HepG2 (cell line): ENCODE data around the gene UCKL1. TPM values are rescaled to one million over a fixed set of nuclear protein-coding genes. Genes with fewer than 3 reads are reported as not detected.
A peak's percentile ranks its signal among the peaks of the same experiment; 100 is the strongest.

Source experiments
- ATAC-seq: fragments of 200-7000 bp; cut with Tn5 transposase; 3 replicates; pipeline ENCODE4 v1.9.1; 2020; ENCODE audit warnings: mild to moderate bottlenecking, moderate library complexity
- BruUV-seq: library from RNA; stranded (reverse); fragments of 400-500 nt; replicated peaks from 2 replicates; lab custom pipeline; 2021; lab: Mats Ljungman, UMichigan
- CTCF ChIA-PET: fragments of 300-600 bp; formaldehyde crosslinking; extraction: SDS; loops from one replicate; lab custom pipeline; 2021; ENCODE audit warnings: low total read pairs, inconsistent platforms, low intra/inter-chr PET ratio; lab: Yijun Ruan, JAX
- POLR2A ChIA-PET: fragments of 350-600 bp; sonication (Branson Sonifier 250); formaldehyde crosslinking; loops from one replicate; lab custom pipeline; 2020; ENCODE audit warnings: antibody characterized with exemption, inconsistent platforms; lab: Yijun Ruan, JAX
- DNase-seq: peaks from one replicate; pipeline ENCODE4 v3.0.0-alpha.2; 2015; ENCODE audit warnings: low spot score
- FAIRE-seq: peaks from 3 replicates; lab custom pipeline; 2011; peaks lifted over from hg19 to GRCh38; lab: Jason Lieb, UNC
- H2AFZ ChIP-seq: one replicate; pipeline ENCODE4 v1.6.1; 2011; ENCODE audit warnings: low read length, inconsistent platforms
- H3K27ac ChIP-seq: fragments of 300-600 bp; 3 replicates; pipeline ENCODE4 v1.8.0; 2011; ENCODE audit warnings: mixed run types, mild to moderate bottlenecking, mixed read lengths, low read length, inconsistent platforms; ENCODE audit not compliant: insufficient read depth; ENCODE audit errors: extremely low read length
- H3K27me3 ChIP-seq, 2 experiments: fragments of 200-600 bp in 1 of 2; 2 replicates in 1 of 2; 3 replicates in 1 of 2; pipeline versions ENCODE4 v1.6.0 to v1.8.0; 2011; ENCODE audit warnings: low read length in 2 of 2, mild to moderate bottlenecking in 2 of 2, moderate library complexity in 2 of 2, inconsistent platforms in 1 of 2; ENCODE audit not compliant: insufficient read depth in 2 of 2, control insufficient read depth in 1 of 2
- H3K36me3 ChIP-seq, 2 experiments: fragments of 200-600 bp in 1 of 2; replicated peaks in 1 of 2; 2 replicates in 1 of 2; 3 replicates in 1 of 2; pipeline versions ENCODE4 v1.5.1 to v1.8.0; 2011; ENCODE audit warnings: low read length in 2 of 2, inconsistent platforms in 1 of 2; ENCODE audit not compliant: insufficient read depth in 2 of 2, control insufficient read depth in 1 of 2
- H3K4me1 ChIP-seq: 2 replicates; pipeline ENCODE4 v1.5.1; 2012; ENCODE audit warnings: low read length, inconsistent platforms; ENCODE audit not compliant: insufficient read depth
- H3K4me2 ChIP-seq: 2 replicates; pipeline ENCODE4 v1.6.0; 2011; ENCODE audit warnings: low read depth, low read length, inconsistent platforms
- H3K4me3 ChIP-seq, 3 experiments: fragments of 200-600 bp in 1 of 3; sonication (generic), shearing (Covaris generic) in 1 of 3; replicated peaks in 1 of 3; 2 replicates each; pipeline ENCODE4 v1.5.1; 2011 to 2016; ENCODE audit warnings: low read length in 3 of 3, inconsistent platforms in 2 of 3, low read depth in 2 of 3, mild to moderate bottlenecking in 2 of 3, control low read depth in 1 of 3, mixed read lengths in 1 of 3; ENCODE audit not compliant: insufficient read depth in 1 of 3
- H3K79me2 ChIP-seq: one replicate; pipeline ENCODE4 v1.6.1; 2011; ENCODE audit warnings: low read length, inconsistent platforms; ENCODE audit not compliant: insufficient read depth
- H3K9ac ChIP-seq: 2 replicates; pipeline ENCODE4 v1.6.0; 2011; ENCODE audit warnings: mild to moderate bottlenecking, low read depth, low read length, inconsistent platforms; ENCODE audit not compliant: insufficient read depth
- H3K9me3 ChIP-seq: 2 replicates; pipeline ENCODE4 v1.5.1; 2012; ENCODE audit warnings: mild to moderate bottlenecking, low read length
- H4K20me1 ChIP-seq: 2 replicates; pipeline ENCODE4 v1.6.0; 2011; ENCODE audit warnings: inconsistent platforms, mild to moderate bottlenecking, low read length, moderate library complexity; ENCODE audit not compliant: insufficient read depth
- ATF4 ChIP-seq, 2 experiments: fragments of 450-650 bp in 1 of 2; sonication (generic) in 1 of 2; formaldehyde crosslinking; IDR thresholded peaks; 2 replicates each; pipeline versions ENCODE4 v1.5.0 to v1.8.0; 2020 to 2022; ENCODE audit warnings: mild to moderate bottlenecking in 1 of 2, missing genetic modification reagents in 1 of 2
- ATF5 ChIP-seq: sonication (generic); formaldehyde crosslinking; IDR thresholded peaks from 2 replicates; pipeline ENCODE4 v1.4.0; 2020; ENCODE audit warnings: mild to moderate bottlenecking, low read depth, missing genetic modification reagents
- BCL6 ChIP-seq: IDR thresholded peaks from 2 replicates; pipeline ENCODE4 v1.6.1; 2016; ENCODE audit warnings: missing genetic modification reagents, missing compliant biosample characterization
- BHLHE40 ChIP-seq: IDR thresholded peaks from 2 replicates; pipeline ENCODE4 v1.6.1; 2011; ENCODE audit warnings: low read length, improper control_type of control experiment
- CHD4 ChIP-seq: fragments of 200-600 bp; sonication (generic); IDR thresholded peaks from 2 replicates; pipeline ENCODE4 v1.7.0; 2017; ENCODE audit warnings: mild to moderate bottlenecking, low read length, borderline replicate concordance
- DPF2 ChIP-seq: sonication (generic); formaldehyde crosslinking; IDR thresholded peaks from 2 replicates; pipeline ENCODE4 v1.4.0; 2020; ENCODE audit warnings: mild to moderate bottlenecking, low read depth, missing genetic modification reagents, borderline replicate concordance
- FOXM1 ChIP-seq: sonication (generic); formaldehyde crosslinking; IDR thresholded peaks from 2 replicates; pipeline ENCODE4 v1.5.0; 2020; ENCODE audit warnings: missing genetic modification reagents
- HNRNPK ChIP-seq: fragments of 200-400 bp; formaldehyde crosslinking; IDR thresholded peaks from 2 replicates; pipeline ENCODE4 v1.6.1; 2018; ENCODE audit warnings: low read length, low read depth, moderate library complexity, mild to moderate bottlenecking; ENCODE audit not compliant: poor library complexity, severe bottlenecking
- KDM2A ChIP-seq: sonication (generic); formaldehyde crosslinking; IDR thresholded peaks from 2 replicates; pipeline ENCODE4 v1.4.0; 2020; ENCODE audit warnings: low read depth, missing genetic modification reagents, borderline replicate concordance
- LBX2 ChIP-seq: sonication (generic); formaldehyde crosslinking; IDR thresholded peaks from 2 replicates; pipeline ENCODE4 v1.5.0; 2020; ENCODE audit warnings: missing genetic modification reagents, mild to moderate bottlenecking, borderline replicate concordance
- PRMT3 ChIP-seq: sonication (generic); formaldehyde crosslinking; IDR thresholded peaks from 2 replicates; pipeline ENCODE4 v1.8.1; 2022; ENCODE audit warnings: low read depth, mild to moderate bottlenecking, moderate library complexity, missing genetic modification reagents, borderline replicate concordance
- SRF ChIP-seq: IDR thresholded peaks from 2 replicates; pipeline ENCODE4 v1.6.1; 2011; ENCODE audit warnings: mild to moderate bottlenecking, low read depth, low read length, moderate library complexity
- TCF12 ChIP-seq, 2 experiments: fragments of 450-650 bp in 1 of 2; sonication (generic) in 1 of 2; formaldehyde crosslinking in 1 of 2; IDR thresholded peaks; 2 replicates each; pipeline versions ENCODE4 v1.6.1 to v1.8.0; 2017 to 2022; ENCODE audit warnings: antibody characterized with exemption in 1 of 2, mild to moderate bottlenecking in 1 of 2, missing genetic modification reagents in 1 of 2, moderate library complexity in 1 of 2
- TOPORS ChIP-seq: sonication (generic); formaldehyde crosslinking; IDR thresholded peaks from 2 replicates; pipeline ENCODE4 v1.8.0; 2023; ENCODE audit warnings: mild to moderate bottlenecking, missing genetic modification reagents
- ZBTB10 ChIP-seq: sonication (generic); formaldehyde crosslinking; IDR thresholded peaks from 2 replicates; pipeline ENCODE4 v1.4.0; 2020; ENCODE audit warnings: missing genetic modification reagents, borderline replicate concordance
- ZNF232 ChIP-seq: sonication (generic); formaldehyde crosslinking; IDR thresholded peaks from 2 replicates; pipeline ENCODE4 v1.4.0; 2020; ENCODE audit warnings: missing genetic modification reagents, borderline replicate concordance
- ZNF234 ChIP-seq: sonication (generic); formaldehyde crosslinking; conservative IDR thresholded peaks from 2 replicates; pipeline ENCODE4 v1.5.1; 2020; ENCODE audit warnings: mild to moderate bottlenecking, missing genetic modification reagents
- ZNF337 ChIP-seq: sonication (generic); formaldehyde crosslinking; IDR thresholded peaks from 2 replicates; pipeline ENCODE4 v1.5.1; 2020; ENCODE audit warnings: missing genetic modification reagents, low read depth, mild to moderate bottlenecking, borderline replicate concordance
- ZNF510 ChIP-seq: sonication (generic); formaldehyde crosslinking; IDR thresholded peaks from 2 replicates; pipeline ENCODE4 v1.4.0; 2020; ENCODE audit warnings: low read depth, mild to moderate bottlenecking, missing genetic modification reagents
- ZNF644 ChIP-seq: IDR thresholded peaks from 2 replicates; pipeline ENCODE4 v1.6.1; 2016; ENCODE audit warnings: low read depth
- WGBS: methylation state at CpG from one replicate; pipeline ENCODE4 v1.1.6; 2017; ENCODE audit warnings: low lambda C conversion rate; 5-methylcytosine and 5-hydroxymethylcytosine counted together
- in situ Hi-C: cut with HindIII; loops from 2 replicates; pipeline ENCODE4 v1.10.0; 2017; ENCODE audit warnings: low pct_unique_long_range_greater_than_20kb; ENCODE audit not compliant: extremely low pct_ligation_motif_present
- intact Hi-C: fragments of 100-400 bp; cut with micrococcal nuclease; formaldehyde crosslinking; loops from one replicate; pipeline ENCODE4 v1.10.0; 2022; ENCODE audit not compliant: unreplicated experiment
- polyA plus RNA-seq, 8 experiments: library from polyadenylated mRNA; depleted of rRNA in 3 of 8; stranded (reverse) in 7 of 8; unstranded in 1 of 8; fragments of >200 nt; fragmentation: Illumina TruSeq in 4 of 8; extraction: Trizol in 4 of 8; gene quantifications; 2 replicates each; pipeline versions ENCODE4 v1.2.1 to v1.2.3, GENCODE V29; 2011 to 2016; ENCODE audit warnings: low read depth in 4 of 8, missing spikeins in 1 of 8, mixed read lengths in 1 of 8; ENCODE audit not compliant: insufficient read depth in 1 of 8
- total RNA-seq, 5 experiments: library from RNA; depleted of rRNA; stranded (reverse); fragments of >200 nt; fragmentation: Illumina TruSeq; extraction: Trizol; gene quantifications; 2 replicates each; pipeline ENCODE4 v1.2.3, GENCODE V29; 2016; ENCODE audit warnings: low read depth in 1 of 5

The UCKL1 gene
- total and polyA plus RNA-seq, 2 of the 13 experiments (the other 11 are each of a cell fraction or from before 2014, with no cell fraction given): 50.2 to 126 TPM

- no TSS peak for BruUV-seq
- no peak overlapping the region for H2AFZ ChIP-seq
- ATAC-seq (no peak; the same call in 2 of the 3 replicates), FAIRE-seq (no peak), DNase-seq (no peak)
- ChIA-PET POLR2A (interaction anchor here (1.8 kb wide), 1 partner anchor 15 kb away, joined by 11 read pairs; the partner anchor contains the start of gene UCKL1), CTCF (no interaction called here)
- H3K9me3 ChIP-seq: no peaks in the 10 kb centered on the region
- H3K9ac ChIP-seq: no peak overlapping the region
- no peak overlapping the region for H3K4me2 ChIP-seq
- H4K20me1 ChIP-seq: peaks cover 38% of the 10 kb centered on the region; the same call in 1 of the 2 replicates
- H3K79me2 ChIP-seq: peaks cover 13% of the 10 kb centered on the region
- intact Hi-C loops (no loop called here), in situ Hi-C loops (no loop called here)
- WGBS: 96% methylated on average over 30 of the region's 30 CpGs
- H3K27ac ChIP-seq: peak overlapping the region; percentile 11
- no peaks in the 10 kb centered on the region for H3K4me1 ChIP-seq
- H3K27me3 ChIP-seq: no peaks in the 10 kb centered on the region
- no peak overlapping the region for H3K4me3 ChIP-seq
- H3K36me3 ChIP-seq: peaks cover 50 to 78% of the 10 kb centered on the region in 2 experiments
- TF ChIP-seq LBX2 (CRISPR knock-in tag) (no peak), ZNF644 (no peak), ATF4 (CRISPR knock-in tag; IDR thresholded peaks at IDR 0.05) (no peak), DPF2 (CRISPR knock-in tag) (no peak), TCF12 (IDR thresholded peaks at IDR 0.05) (no peak), TCF12 (CRISPR knock-in tag; IDR thresholded peaks at IDR 0.05) (no peak), ATF5 (CRISPR knock-in tag) (no peak), CHD4 (no peak), ZNF337 (CRISPR knock-in tag) (no peak), HNRNPK (peak; percentile 76), PRMT3 (CRISPR knock-in tag) (no peak), ZBTB10 (CRISPR knock-in tag) (no peak), TOPORS (CRISPR knock-in tag) (no peak), SRF (no peak), KDM2A (CRISPR knock-in tag) (no peak), ZNF232 (CRISPR knock-in tag) (no peak), BHLHE40 (no peak), ZNF510 (CRISPR knock-in tag) (no peak), BCL6 (no peak), FOXM1 (no peak), ZNF234 (CRISPR knock-in tag) (no peak)
Observed at GRCh38 chr20:63942250-63942951, 13.8 kb downstream of the UCKL1 start.
